GM12878 (cell line): Measurements from ENCODE around the gene C12orf43. TPM values are rescaled to one million over a fixed set of nuclear protein-coding genes. Genes with fewer than 3 reads are reported as not detected.

Experiments
- CREM ChIP-seq: IDR thresholded peaks from 2 replicates; pipeline ENCODE4 v1.6.1; 2014; ENCODE audit warnings: antibody characterized with exemption, low read depth
- CTCF ChIP-seq, 3 experiments: IDR thresholded peaks in 2 of 3; conservative IDR thresholded peaks in 1 of 3; 2 replicates each; pipeline ENCODE4 v1.5.1; 2011; ENCODE audit warnings: low read depth in 3 of 3, low read length in 3 of 3, mild to moderate bottlenecking in 3 of 3, control low read depth in 2 of 3, moderate library complexity in 2 of 3, inconsistent platforms in 1 of 3, mixed read lengths in 1 of 3; ENCODE audit not compliant: control insufficient read depth in 2 of 3, insufficient read depth in 1 of 3; ENCODE audit errors: extremely low read depth in 1 of 3
- E2F8 ChIP-seq: fragments of 450-650 bp; IDR thresholded peaks from 2 replicates; pipeline ENCODE4 v1.6.1; 2018; ENCODE audit warnings: mild to moderate bottlenecking, low read depth, moderate library complexity; ENCODE audit not compliant: partially characterized antibody
- EZH2 ChIP-seq: IDR thresholded peaks from 2 replicates; pipeline ENCODE4 v1.6.1; 2012; ENCODE audit warnings: low read depth, mild to moderate bottlenecking, control low read depth, inconsistent platforms, low read length, borderline replicate concordance; ENCODE audit not compliant: control insufficient read depth
- FOS ChIP-seq: IDR thresholded peaks from 3 replicates; pipeline ENCODE4 v1.6.1; 2011; ENCODE audit warnings: borderline replicate concordance; ENCODE audit not compliant: insufficient read length; ENCODE audit errors: extremely low read depth
- HDAC6 ChIP-seq: fragments of 200-600 bp; sonication (generic); IDR thresholded peaks from one replicate; pipeline ENCODE4 v1.8.0; 2017; ENCODE audit warnings: antibody characterized with exemption; ENCODE audit not compliant: unreplicated experiment
- IKZF1 ChIP-seq: fragments of 450-650 bp; conservative IDR thresholded peaks from 2 replicates; pipeline ENCODE4 v1.6.1; 2017; ENCODE audit warnings: antibody characterized with exemption, mild to moderate bottlenecking
- JUNB ChIP-seq: IDR thresholded peaks from 2 replicates; pipeline ENCODE4 v1.6.1; 2016; ENCODE audit warnings: antibody characterized with exemption, mild to moderate bottlenecking
- MTA2 ChIP-seq: fragments of 450-650 bp; IDR thresholded peaks from 2 replicates; pipeline ENCODE4 v1.6.1; 2016; ENCODE audit warnings: low read depth, mild to moderate bottlenecking, moderate library complexity
- MYC ChIP-seq: IDR thresholded peaks from 2 replicates; pipeline ENCODE4 v1.6.1; 2011; ENCODE audit warnings: mild to moderate bottlenecking, low read length, moderate library complexity, inconsistent platforms; ENCODE audit not compliant: insufficient read depth, insufficient replicate concordance, insufficient read length, severe bottlenecking
- NFIC ChIP-seq: IDR thresholded peaks from 2 replicates; pipeline ENCODE4 v1.6.1; 2012; ENCODE audit warnings: low read depth, mild to moderate bottlenecking, inconsistent platforms, low read length, moderate library complexity
- NR2C1 ChIP-seq: fragments of 450-650 bp; IDR thresholded peaks from 2 replicates; pipeline ENCODE4 v1.6.1; 2017; ENCODE audit warnings: antibody characterized with exemption, mild to moderate bottlenecking, moderate library complexity
- NR2F1 ChIP-seq: fragments of 450-650 bp; conservative IDR thresholded peaks from 2 replicates; pipeline ENCODE4 v1.6.1; 2017; ENCODE audit warnings: mild to moderate bottlenecking
- POLR2A ChIP-seq: IDR thresholded peaks from 2 replicates; pipeline ENCODE4 v1.6.1; 2011; ENCODE audit warnings: low read depth, mild to moderate bottlenecking, low read length
- POLR2AphosphoS5 ChIP-seq: IDR thresholded peaks from 2 replicates; pipeline ENCODE4 v1.6.1; 2011; ENCODE audit warnings: mild to moderate bottlenecking, low read length, inconsistent platforms
- RELA ChIP-seq: fragments of 450-650 bp; IDR thresholded peaks from 2 replicates; pipeline ENCODE4 v1.8.0; 2014; ENCODE audit warnings: borderline replicate concordance; ENCODE audit not compliant: partially characterized antibody
- SMARCA5 ChIP-seq: fragments of 450-650 bp; IDR thresholded peaks from 2 replicates; pipeline ENCODE4 v1.6.1; 2017; ENCODE audit warnings: mild to moderate bottlenecking
- TCF7 ChIP-seq: IDR thresholded peaks from 2 replicates; pipeline ENCODE4 v1.6.1; 2014; ENCODE audit warnings: antibody characterized with exemption, borderline replicate concordance
- ZNF384 ChIP-seq: IDR thresholded peaks from 2 replicates; pipeline ENCODE4 v1.6.1; 2012; ENCODE audit warnings: low read depth, mild to moderate bottlenecking, low read length, improper control_type of control experiment, borderline replicate concordance
- polyA plus RNA-seq, 11 experiments: library from polyadenylated mRNA; depleted of rRNA in 4 of 11; unstranded in 6 of 11; stranded (reverse) in 5 of 11; fragments of >200 nt; fragmentation: Nextera tagmentation in 4 of 11; fragmentation: Illumina TruSeq in 1 of 11; extraction: Ambion mirVana in 4 of 11; extraction: Trizol in 1 of 11; gene quantifications; 1 replicate in 1 of 11; 2 replicates in 10 of 11; pipeline versions ENCODE4 v1.2.1 to v1.2.3, GENCODE V29; 2011 to 2016; ENCODE audit warnings: inconsistent platforms in 2 of 11, missing spikeins in 2 of 11, low read depth in 1 of 11
- total RNA-seq, 4 experiments: library from RNA; depleted of rRNA in 3 of 4; stranded (reverse); fragments of >200 nt in 3 of 4; fragmentation: Illumina TruSeq in 1 of 4; extraction: Trizol in 1 of 4; gene quantifications; 2 replicates each; pipeline versions ENCODE4 v1.2.1 to v1.2.3, GENCODE V29; 2013 to 2021
- TF ChIP-seq, protein P1 (sequence below): fragments of 450-650 bp; IDR thresholded peaks from 2 replicates; pipeline ENCODE4 v1.6.1; 2017; ENCODE audit warnings: low read depth, mild to moderate bottlenecking, moderate library complexity
- TF ChIP-seq, protein P2 (sequence below): IDR thresholded peaks from 2 replicates; pipeline ENCODE4 v1.6.1; 2011; ENCODE audit warnings: mild to moderate bottlenecking, low read depth, low read length, moderate library complexity; ENCODE audit not compliant: insufficient replicate concordance
- TF ChIP-seq, protein P3 (sequence below): IDR thresholded peaks from 2 replicates; pipeline ENCODE4 v1.6.1; 2012; ENCODE audit warnings: low read depth, low read length, improper control_type of control experiment

C12orf43 gene
- total and polyA plus RNA-seq, 10 of the 15 experiments (the other 5 are each of a cell fraction or from before 2014, with no cell fraction given), result 7.5 to 30.8 (median 21.3) TPM

- TF ChIP-seq CREM (0 out of 2 replicates have a peak, but pooled peaks have one; percentile 5), SMARCA5 (peak; percentile 55), RELA (peak; percentile 46), TCF7 (no peak), FOS (no peak), E2F8 (no peak), ZNF384 (no peak), POLR2AphosphoS5 (no peak), JUNB (no peak), NR2C1 (peak; percentile 74), POLR2A (peak; percentile 63), NR2F1 (no peak), NFIC (no peak; the same call in 1 of the 2 replicates), MTA2 (peak; percentile 38; the same call in 1 of the 2 replicates), HDAC6 (no peak), CTCF (IDR thresholded peaks at IDR 0.05 in 2 of 3, conservative IDR thresholded peaks at IDR 0.05 in 1 of 3; ENCODE audit: control insufficient read depth in 2 of 3, extremely low read depth in 1 of 3, insufficient read depth in 1 of 3, low read depth in 3 of 3, low read length in 3 of 3) (peak; percentile 50 to 66 (median 56); a peak in 5 of 6 replicates), IKZF1 (peak; percentile 83), EZH2 (no peak), MYC (no peak)
- TF ChIP-seq, protein P1, sequence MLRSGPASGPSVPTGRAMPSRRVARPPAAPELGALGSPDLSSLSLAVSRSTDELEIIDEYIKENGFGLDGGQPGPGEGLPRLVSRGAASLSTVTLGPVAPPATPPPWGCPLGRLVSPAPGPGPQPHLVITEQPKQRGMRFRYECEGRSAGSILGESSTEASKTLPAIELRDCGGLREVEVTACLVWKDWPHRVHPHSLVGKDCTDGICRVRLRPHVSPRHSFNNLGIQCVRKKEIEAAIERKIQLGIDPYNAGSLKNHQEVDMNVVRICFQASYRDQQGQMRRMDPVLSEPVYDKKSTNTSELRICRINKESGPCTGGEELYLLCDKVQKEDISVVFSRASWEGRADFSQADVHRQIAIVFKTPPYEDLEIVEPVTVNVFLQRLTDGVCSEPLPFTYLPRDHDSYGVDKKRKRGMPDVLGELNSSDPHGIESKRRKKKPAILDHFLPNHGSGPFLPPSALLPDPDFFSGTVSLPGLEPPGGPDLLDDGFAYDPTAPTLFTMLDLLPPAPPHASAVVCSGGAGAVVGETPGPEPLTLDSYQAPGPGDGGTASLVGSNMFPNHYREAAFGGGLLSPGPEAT, result peak; percentile 80
- TF ChIP-seq, protein P2, sequence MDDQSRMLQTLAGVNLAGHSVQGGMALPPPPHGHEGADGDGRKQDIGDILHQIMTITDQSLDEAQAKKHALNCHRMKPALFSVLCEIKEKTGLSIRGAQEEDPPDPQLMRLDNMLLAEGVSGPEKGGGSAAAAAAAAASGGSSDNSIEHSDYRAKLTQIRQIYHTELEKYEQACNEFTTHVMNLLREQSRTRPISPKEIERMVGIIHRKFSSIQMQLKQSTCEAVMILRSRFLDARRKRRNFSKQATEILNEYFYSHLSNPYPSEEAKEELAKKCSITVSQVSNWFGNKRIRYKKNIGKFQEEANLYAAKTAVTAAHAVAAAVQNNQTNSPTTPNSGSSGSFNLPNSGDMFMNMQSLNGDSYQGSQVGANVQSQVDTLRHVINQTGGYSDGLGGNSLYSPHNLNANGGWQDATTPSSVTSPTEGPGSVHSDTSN, result no peak
- TF ChIP-seq, protein P3, sequence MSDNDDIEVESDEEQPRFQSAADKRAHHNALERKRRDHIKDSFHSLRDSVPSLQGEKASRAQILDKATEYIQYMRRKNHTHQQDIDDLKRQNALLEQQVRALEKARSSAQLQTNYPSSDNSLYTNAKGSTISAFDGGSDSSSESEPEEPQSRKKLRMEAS, result no peak
Measured at GRCh38 chr12:121060149-121061001, 44.1 kb upstream of the C12orf43 start (continued).
